Measurements from ENCODE around the gene STPG3. TPM values are rescaled to one million over a fixed set of nuclear protein-coding genes. Genes with fewer than 3 reads are reported as not detected.
A peak's percentile ranks its signal among the peaks of the same experiment; 100 is the strongest.

The STPG3 gene
- total RNA-seq, 1 donor from 2014 or later, result 0.58 TPM

GRCh38 chr9:137271696-137272076 is 20.6 kb downstream of the STPG3 start:
- Histone ChIP-seq H3K27me3 (ENCODE audit: low read depth) (no peaks in the 10 kb centered on the region), H3K4me3 (no peak overlapping the region), H3K4me1 (peaks cover 91% of the 10 kb centered on the region), H3K36me3 (peaks cover 42% of the 10 kb centered on the region), H3K9me3 (replicated peaks) (no peaks in the 10 kb centered on the region), H3K27ac (replicated peaks) (peak overlapping the region; percentile 73)
- intact Hi-C loops (cut with micrococcal nuclease), result no loop called here
- no peak for TF ChIP-seq CTCF (IDR thresholded peaks at IDR 0.05; ENCODE audit: borderline replicate concordance)
- DNase-seq, result no peak

GRCh38 chr9:137272241-137273094 is 21.4 kb downstream of the STPG3 start:
- no peak for TF ChIP-seq CTCF (IDR thresholded peaks at IDR 0.05; ENCODE audit: borderline replicate concordance)
- Histone ChIP-seq H3K36me3 (peaks cover 35% of the 10 kb centered on the region), H3K27me3 (ENCODE audit: low read depth) (peaks cover 3% of the 10 kb centered on the region), H3K4me3 (no peak overlapping the region), H3K9me3 (replicated peaks) (no peaks in the 10 kb centered on the region), H3K27ac (replicated peaks) (peak overlapping the region; percentile 73), H3K4me1 (peaks cover 96% of the 10 kb centered on the region)
- no peak for DNase-seq
- intact Hi-C loops (cut with micrococcal nuclease), result no loop called here

GRCh38 chr9:137273095-137273490 is 22.0 kb downstream of the STPG3 start:
- no peak for DNase-seq
- Histone ChIP-seq H3K27ac (replicated peaks) (no peak overlapping the region), H3K4me1 (peaks cover 96% of the 10 kb centered on the region), H3K9me3 (replicated peaks) (no peaks in the 10 kb centered on the region), H3K36me3 (peaks cover 30% of the 10 kb centered on the region), H3K27me3 (ENCODE audit: low read depth) (peaks cover 3% of the 10 kb centered on the region), H3K4me3 (no peak overlapping the region)
- TF ChIP-seq CTCF (IDR thresholded peaks at IDR 0.05; ENCODE audit: borderline replicate concordance), result no peak
- intact Hi-C loops (cut with micrococcal nuclease), result no loop called here

GRCh38 chr9:137273611-137274320 is 22.7 kb downstream of the STPG3 start:
- peaks cover 96% of the 10 kb centered on the region for H3K4me1 ChIP-seq
- H3K36me3 ChIP-seq, result peaks cover 31% of the 10 kb centered on the region
- intact Hi-C loops (cut with micrococcal nuclease), result no loop called here
- DNase-seq, result no peak
- H3K4me3 ChIP-seq, result no peak overlapping the region
- H3K9me3 ChIP-seq (replicated peaks), result no peaks in the 10 kb centered on the region
- H3K27me3 ChIP-seq (ENCODE audit: low read depth), result peaks cover 6% of the 10 kb centered on the region
- peak overlapping the region; percentile 99 for H3K27ac ChIP-seq (replicated peaks)
- no peak for TF ChIP-seq CTCF (IDR thresholded peaks at IDR 0.05; ENCODE audit: borderline replicate concordance)

- TF ChIP-seq CTCF (IDR thresholded peaks at IDR 0.05; ENCODE audit: borderline replicate concordance), result no peak
- H3K4me1 ChIP-seq, result peaks cover 96% of the 10 kb centered on the region
- H3K27ac ChIP-seq (replicated peaks), result peak overlapping the region; percentile 99
- H3K4me3 ChIP-seq, result no peak overlapping the region
- intact Hi-C loops (cut with micrococcal nuclease), result no loop called here
- DNase-seq, result no peak
- peaks cover 7% of the 10 kb centered on the region for H3K27me3 ChIP-seq (ENCODE audit: low read depth)
- peaks cover 41% of the 10 kb centered on the region for H3K36me3 ChIP-seq
- H3K9me3 ChIP-seq (replicated peaks), result no peaks in the 10 kb centered on the region
Measured at GRCh38 chr9:137275203-137275587, 24.1 kb downstream of the STPG3 start.
